Renal cortex interstitium (tissue), 11 donors: ENCODE measurements around the gene ANKLE2. TPM values are rescaled to one million over a fixed set of nuclear protein-coding genes. Genes with fewer than 3 reads are reported as not detected.

Source experiments
- DNase-seq, 11 donors: peaks; one replicate each; pipeline ENCODE4 v3.0.0-alpha.2; 2013; ENCODE audit warnings: low read depth in 9 of 11, low spot score in 4 of 11; ENCODE audit errors: extremely low read depth in 1 of 11
- polyA plus RNA-seq, 3 donors: library from polyadenylated mRNA; unstranded; fragments of 120-200 nt; gene quantifications; one replicate each; pipeline ENCODE4 v1.2.1, GENCODE V29; 2013; ENCODE audit not compliant: insufficient read length in 3 of 3

ANKLE2 gene
- polyA plus RNA-seq, 3 donors, result 63.0 to 79.6 (median 69.3) TPM

- DNase-seq, result no peak
Observed at GRCh38 chr12:132729541-132730320, 31.9 kb downstream of the ANKLE2 start.

GRCh38 chr12:132728502-132728901 lies 33.1 kb downstream of the ANKLE2 start:
- no peak for DNase-seq

- no peak for DNase-seq
Observed at GRCh38 chr12:132727091-132727794, 34.4 kb downstream of the ANKLE2 start.

- DNase-seq, result no peak
Observed at GRCh38 chr12:132726386-132726785, 35.2 kb downstream of the ANKLE2 start.

- DNase-seq, result no peak
Observed at GRCh38 chr12:132724506-132725241, 37.0 kb downstream of the ANKLE2 start.

GRCh38 chr12:132723764-132724140 lies 37.9 kb downstream of the ANKLE2 start:
- DNase-seq, result no peak

GRCh38 chr12:132723015-132723763 lies 38.4 kb downstream of the ANKLE2 start:
- no peak for DNase-seq

- no peak for DNase-seq
Observed at GRCh38 chr12:132720606-132721345, 40.9 kb downstream of the ANKLE2 start.

- DNase-seq, result no peak
Observed at GRCh38 chr12:132719954-132720324, 41.7 kb downstream of the ANKLE2 start.

GRCh38 chr12:132719141-132719953 lies 42.3 kb downstream of the ANKLE2 start:
- DNase-seq, result no peak

GRCh38 chr12:132718644-132719043 lies 43.0 kb downstream of the ANKLE2 start:
- DNase-seq, result no peak

GRCh38 chr12:132717531-132718387 lies 43.9 kb downstream of the ANKLE2 start:
- DNase-seq, result no peak

GRCh38 chr12:132717011-132717410 lies 44.6 kb downstream of the ANKLE2 start:
- DNase-seq, result no peak

GRCh38 chr12:132716356-132716755 lies 45.3 kb downstream of the ANKLE2 start:
- no peak for DNase-seq

- DNase-seq, result no peak
Observed at GRCh38 chr12:132715874-132716273, 45.8 kb downstream of the ANKLE2 start.

- DNase-seq, result no peak
Observed at GRCh38 chr12:132713123-132713522, 48.5 kb downstream of the ANKLE2 start.
